Esophagus squamous epithelium (tissue), 5 donors: ENCODE data around the gene OTUD5. TPM values are rescaled to one million over a fixed set of nuclear protein-coding genes. Genes with fewer than 3 reads are reported as not detected.

Experiments used
- DNase-seq: peaks from one replicate; lab custom pipeline; 2025; lab: John Stamatoyannopoulos, UW
- H3K27ac ChIP-seq, 4 donors: fragments of 200-600 bp; sonication (generic); one replicate each; pipeline ENCODE4 v1.5.1; 2016 to 2019; ENCODE audit warnings: mild to moderate bottlenecking in 1 of 4
- H3K27me3 ChIP-seq, 4 donors: fragments of 200-600 bp; sonication (generic); 1 replicate in 3 of 4; 2 replicates in 1 of 4; pipeline versions ENCODE4 v1.5.1 to v1.6.0; 2017 to 2021; ENCODE audit warnings: antibody characterized with exemption in 1 of 4
- H3K36me3 ChIP-seq, 3 donors: fragments of 200-600 bp; sonication (generic); one replicate each; pipeline ENCODE4 v1.5.1; 2016 to 2019
- H3K4me1 ChIP-seq, 3 donors: fragments of 200-600 bp; sonication (generic); one replicate each; pipeline ENCODE4 v1.5.1; 2017 to 2019
- H3K4me3 ChIP-seq, 4 donors: fragments of 200-600 bp; sonication (generic); 1 replicate in 3 of 4; 2 replicates in 1 of 4; pipeline ENCODE4 v1.5.1; 2016 to 2019; ENCODE audit warnings: mild to moderate bottlenecking in 2 of 4, moderate library complexity in 1 of 4
- H3K9me3 ChIP-seq, 3 donors: fragments of 200-600 bp; sonication (generic); one replicate each; pipeline ENCODE4 v1.5.1; 2016 to 2019
- CTCF ChIP-seq, 6 experiments: fragments of 450-650 bp in 4 of 6; fragments of 200-600 bp in 2 of 6; sonication (generic) in 2 of 6; IDR thresholded peaks; one replicate each; pipeline ENCODE4 v1.5.1; 2016 to 2019; ENCODE audit warnings: antibody characterized with exemption in 6 of 6, mild to moderate bottlenecking in 4 of 6, moderate library complexity in 4 of 6
- POLR2A ChIP-seq, 4 donors: fragments of 450-650 bp; IDR thresholded peaks; one replicate each; pipeline ENCODE4 v1.6.1; 2017; ENCODE audit warnings: antibody characterized with exemption in 4 of 4, mild to moderate bottlenecking in 4 of 4, moderate library complexity in 3 of 4
- whole genome bisulfite sequencing, 2 donors: methylation state at CpG; one replicate each; pipeline ENCODE4 v1.1.5; 2018; 5-methylcytosine and 5-hydroxymethylcytosine counted together
- intact Hi-C: fragments of 100-400 bp; cut with DNase I; formaldehyde crosslinking; loops from one replicate; pipeline ENCODE4 v1.15.0; 2022
- total RNA-seq, 4 donors: library from RNA; depleted of rRNA; stranded (reverse); fragments of >200 nt; gene quantifications; one replicate each; pipeline ENCODE4 v1.1.0, GENCODE V29; 2016
- donor health status: DM: yes; HTN: yes; CAD: no.

The OTUD5 gene
- total RNA-seq, 4 donors from 2014 or later, result 15.7 to 28.4 (median 24.3) TPM

GRCh38 chrX:48893556-48894348 lies 63.7 kb downstream of the OTUD5 start:
- intact Hi-C loops, result no loop called here
- DNase-seq, result no peak

DNA sequence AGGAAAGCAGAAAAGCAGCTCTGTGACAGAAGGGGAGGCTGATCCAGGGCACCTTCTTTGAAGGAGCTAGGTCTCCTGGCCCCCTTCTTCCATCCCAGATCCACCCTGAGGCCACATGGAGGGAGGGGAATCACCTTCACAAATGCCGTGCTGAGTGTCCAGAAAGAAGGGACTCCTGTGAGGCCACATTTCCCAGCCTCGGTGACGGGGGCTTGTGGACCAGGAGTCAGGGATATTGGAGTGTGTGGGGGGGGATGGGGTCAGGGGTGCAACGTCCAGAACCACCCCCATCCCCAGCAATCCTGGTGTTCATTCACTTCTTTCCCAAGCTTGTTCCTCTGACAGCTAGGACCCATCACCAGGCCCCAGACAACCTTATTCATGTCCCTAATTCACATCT lies 64.5 kb downstream of the OTUD5 start:
- Histone ChIP-seq H3K27me3 (no peaks in the 10 kb centered on the region), H3K4me1 (peaks cover 4 to 32% (median 7%) of the 10 kb centered on the region in 3 donors), H3K36me3 (peaks cover 0 to 29% (median 0%) of the 10 kb centered on the region in 3 donors), H3K27ac (no peak overlapping the region), H3K4me3 (no peak overlapping the region), H3K9me3 (no peaks in the 10 kb centered on the region)
- 70% methylated on average over 2 of the region's 4 CpGs; no CpG with 5 or more reads in 1 of the 2 donors for WGBS, 2 donors
- DNase-seq, result no peak
- TF ChIP-seq CTCF (IDR thresholded peaks at IDR 0.05), result no peak
- intact Hi-C loops, result no loop called here

More at GRCh38 chrX:48893556-48894348, 63.7 kb downstream of the OTUD5 start:
- Histone ChIP-seq H3K27me3 (no peaks in the 10 kb centered on the region), H3K27ac (no peak overlapping the region), H3K36me3 (peaks cover 0 to 29% (median 0%) of the 10 kb centered on the region in 3 donors), H3K9me3 (no peaks in the 10 kb centered on the region), H3K4me1 (peaks cover 4 to 38% (median 7%) of the 10 kb centered on the region in 3 donors), H3K4me3 (no peak overlapping the region)
- WGBS, 2 donors, result 82 to 100% methylated on average over 2 to 8 of the region's 16 CpGs
- no peak for TF ChIP-seq CTCF (IDR thresholded peaks at IDR 0.05)
- TF ChIP-seq POLR2A (IDR thresholded peaks at IDR 0.05), result no peak

DNA sequence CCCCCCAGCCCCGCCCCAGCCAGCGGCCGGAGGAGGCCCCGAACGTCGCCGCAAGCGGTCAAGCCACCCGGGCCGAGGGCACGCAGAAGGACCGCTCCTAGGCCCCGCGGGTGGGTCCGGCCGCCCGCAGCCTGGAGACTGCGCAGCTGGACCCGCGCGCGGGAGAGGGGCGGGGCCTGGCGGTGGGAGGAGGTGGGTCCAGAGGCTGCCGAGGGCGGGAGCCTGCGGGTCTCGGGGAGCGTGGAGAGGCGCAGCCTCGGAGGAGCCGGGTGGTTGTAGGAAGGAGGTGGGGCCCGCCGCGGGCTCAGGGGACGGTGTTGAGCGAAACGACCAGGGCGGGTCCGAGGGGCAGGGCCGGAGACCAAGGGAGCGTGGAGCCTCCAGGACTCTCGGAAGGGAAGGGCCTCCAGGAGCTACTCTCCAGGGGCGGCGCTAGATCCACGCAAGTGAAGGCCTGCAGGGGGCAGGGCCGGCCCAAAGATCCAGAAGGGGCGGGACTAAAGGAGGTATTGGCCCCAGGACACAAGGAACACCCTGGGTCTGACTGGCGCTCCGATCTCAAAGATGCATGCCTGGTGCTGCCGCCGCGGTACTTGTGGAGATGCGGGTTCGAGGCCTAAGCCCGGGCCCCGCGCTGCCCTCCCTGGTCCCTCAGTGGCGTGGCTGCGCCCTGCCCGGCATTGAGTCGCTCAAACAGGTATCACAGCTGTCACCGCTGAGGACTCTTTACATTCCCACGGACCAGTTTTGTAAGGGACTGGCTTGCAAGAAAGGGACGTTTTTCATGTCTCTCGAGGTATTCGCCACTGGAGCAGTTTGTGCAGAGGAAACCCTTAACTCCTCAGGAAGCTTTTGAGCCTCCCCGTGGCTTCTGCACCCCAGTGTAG lies 65.8 kb downstream of the OTUD5 start:
- Histone ChIP-seq H3K27me3 (no peaks in the 10 kb centered on the region), H3K27ac (peak overlapping the region; percentile 69 to 88 (median 80)), H3K4me1 (peaks cover 4 to 29% (median 6%) of the 10 kb centered on the region in 3 donors), H3K9me3 (no peaks in the 10 kb centered on the region), H3K36me3 (peaks cover 0 to 29% (median 0%) of the 10 kb centered on the region in 3 donors), H3K4me3 (peak overlapping the region; percentile 49 to 80 (median 59))
- TF ChIP-seq POLR2A (IDR thresholded peaks at IDR 0.05) (peak in 1 of 4 donors; percentile 52), CTCF (IDR thresholded peaks at IDR 0.05) (peak; percentile 31 to 62 (median 46))
- 0 to 49% methylated on average over 8 to 25 of the region's 68 CpGs for WGBS, 2 donors
- intact Hi-C loops, result no loop called here
- DNase-seq, result peak; percentile 45

GRCh38 chrX:48890934-48891401 lies 66.4 kb downstream of the OTUD5 start:
- WGBS, 2 donors, result 0 to 30% methylated on average over 5 to 8 of the region's 35 CpGs
- Histone ChIP-seq H3K4me1 (peaks cover 0 to 23% (median 4%) of the 10 kb centered on the region in 3 donors), H3K4me3 (peak overlapping the region; percentile 49 to 80 (median 59)), H3K27ac (peak overlapping the region; percentile 69 to 88 (median 80)), H3K27me3 (no peaks in the 10 kb centered on the region), H3K36me3 (peaks cover 0 to 29% (median 0%) of the 10 kb centered on the region in 3 donors), H3K9me3 (no peaks in the 10 kb centered on the region)
- TF ChIP-seq CTCF (IDR thresholded peaks at IDR 0.05) (no peak), POLR2A (IDR thresholded peaks at IDR 0.05) (no peak)
- no peak for DNase-seq
- intact Hi-C loops, result no loop called here
